ENCODE results near the gene NPNT. TPM values are rescaled to one million over a fixed set of nuclear protein-coding genes. Genes with fewer than 3 reads are reported as not detected.
A peak's percentile ranks its signal among the peaks of the same experiment; 100 is the strongest.

Gene NPNT
- total RNA-seq, 4 donors from 2014 or later = 86.1 to 150 (median 114) TPM

DNA sequence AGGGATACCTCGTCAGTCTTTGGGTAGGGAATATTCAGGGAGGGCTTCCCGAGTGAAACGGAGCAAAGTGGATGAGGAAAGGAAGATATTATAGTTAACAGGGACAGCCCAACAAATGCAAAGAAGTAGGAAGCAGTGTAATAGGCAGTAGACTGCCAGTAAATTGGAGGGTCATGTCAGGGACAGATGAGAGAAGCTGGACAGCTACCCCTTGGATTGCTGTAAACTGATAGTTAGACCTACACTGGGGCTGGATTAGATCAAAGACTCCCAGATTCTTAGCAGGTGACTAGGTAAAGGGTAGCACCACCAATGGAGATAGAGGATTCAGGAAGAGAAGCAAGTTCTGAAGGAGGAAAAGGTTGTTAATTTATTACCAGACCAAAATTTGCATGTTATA is 48.0 kb downstream of the NPNT start:
- 84 to 86% methylated on average over 2 to 3 of the region's 3 CpGs for WGBS, 2 donors (ENCODE audit: low coverage in 1 of 2)
- Histone ChIP-seq H3K27ac (no peak overlapping the region), H3K9me3 (no peaks in the 10 kb centered on the region), H3K4me3 (no peak overlapping the region), H3K4me1 (peaks cover 0 to 18% (median 0%) of the 10 kb centered on the region in 3 donors), H3K36me3 (peaks cover 0 to 54% of the 10 kb centered on the region in 2 donors), H3K27me3 (no peaks in the 10 kb centered on the region)
- ATAC-seq = no peak
- TF ChIP-seq, protein P1, sequence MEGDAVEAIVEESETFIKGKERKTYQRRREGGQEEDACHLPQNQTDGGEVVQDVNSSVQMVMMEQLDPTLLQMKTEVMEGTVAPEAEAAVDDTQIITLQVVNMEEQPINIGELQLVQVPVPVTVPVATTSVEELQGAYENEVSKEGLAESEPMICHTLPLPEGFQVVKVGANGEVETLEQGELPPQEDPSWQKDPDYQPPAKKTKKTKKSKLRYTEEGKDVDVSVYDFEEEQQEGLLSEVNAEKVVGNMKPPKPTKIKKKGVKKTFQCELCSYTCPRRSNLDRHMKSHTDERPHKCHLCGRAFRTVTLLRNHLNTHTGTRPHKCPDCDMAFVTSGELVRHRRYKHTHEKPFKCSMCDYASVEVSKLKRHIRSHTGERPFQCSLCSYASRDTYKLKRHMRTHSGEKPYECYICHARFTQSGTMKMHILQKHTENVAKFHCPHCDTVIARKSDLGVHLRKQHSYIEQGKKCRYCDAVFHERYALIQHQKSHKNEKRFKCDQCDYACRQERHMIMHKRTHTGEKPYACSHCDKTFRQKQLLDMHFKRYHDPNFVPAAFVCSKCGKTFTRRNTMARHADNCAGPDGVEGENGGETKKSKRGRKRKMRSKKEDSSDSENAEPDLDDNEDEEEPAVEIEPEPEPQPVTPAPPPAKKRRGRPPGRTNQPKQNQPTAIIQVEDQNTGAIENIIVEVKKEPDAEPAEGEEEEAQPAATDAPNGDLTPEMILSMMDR (IDR thresholded peaks at IDR 0.05) = no peak
- TF ChIP-seq POLR2A (IDR thresholded peaks at IDR 0.05) = no peak
- no peak for TF ChIP-seq EP300 (IDR thresholded peaks at IDR 0.05)
- no peak for TF ChIP-seq POLR2AphosphoS5 (IDR thresholded peaks at IDR 0.05)

DNA sequence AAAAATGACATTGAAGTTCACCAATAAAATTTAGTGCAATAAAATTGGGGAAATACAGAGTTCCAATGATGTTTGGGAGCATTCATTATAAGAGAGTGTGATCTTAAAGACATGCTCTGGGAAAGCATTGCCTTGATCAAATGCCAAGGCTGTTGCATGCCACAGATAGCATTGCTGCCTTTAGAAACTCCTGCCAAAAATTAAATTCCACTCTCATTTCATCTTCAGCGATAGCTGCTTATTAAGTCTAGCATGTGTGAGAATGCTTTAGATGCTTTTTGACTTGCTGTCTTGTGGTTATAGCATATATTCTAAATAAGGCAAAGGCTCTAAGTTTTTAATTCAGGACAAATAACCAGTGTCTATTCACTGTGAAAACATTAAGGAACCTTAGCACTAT is 49.3 kb downstream of the NPNT start:
- TF ChIP-seq POLR2AphosphoS5 (IDR thresholded peaks at IDR 0.05) = no peak
- TF ChIP-seq, protein P1 (IDR thresholded peaks at IDR 0.05) = no peak
- TF ChIP-seq POLR2A (IDR thresholded peaks at IDR 0.05) = no peak
- no peak for TF ChIP-seq EP300 (IDR thresholded peaks at IDR 0.05)
- no peak for ATAC-seq
- H3K27me3 ChIP-seq = no peaks in the 10 kb centered on the region
- H3K27ac ChIP-seq = peak overlapping the region in 2 of 4 donors; percentile 6 to 16
- H3K36me3 ChIP-seq = peaks cover 0 to 47% of the 10 kb centered on the region in 2 donors
- WGBS, 2 donors (ENCODE audit: low coverage in 1 of 2) = 17 to 22% methylated on average over 1 of the region's 1 CpG
- H3K4me1 ChIP-seq = peaks cover 0 to 18% (median 0%) of the 10 kb centered on the region in 3 donors
- no peak overlapping the region for H3K4me3 ChIP-seq
- H3K9me3 ChIP-seq = no peaks in the 10 kb centered on the region

DNA sequence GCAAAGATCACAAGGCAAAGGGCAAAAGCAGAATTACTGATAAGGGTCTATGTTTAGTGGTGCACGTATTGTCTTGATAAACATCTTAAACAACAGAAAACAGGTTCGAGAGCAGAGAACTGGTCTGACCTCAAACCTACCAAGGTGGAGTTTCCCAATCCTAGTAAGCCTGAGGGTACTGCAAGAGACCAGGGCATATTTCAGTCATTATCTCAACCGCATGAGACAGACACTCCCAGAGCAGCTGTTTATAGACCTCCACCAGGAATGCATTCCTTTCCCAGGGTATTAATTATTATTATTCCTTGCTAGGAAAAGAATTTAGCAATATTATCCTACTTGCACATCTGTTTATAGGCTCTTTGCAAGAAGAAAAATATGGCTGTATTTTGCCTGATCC is 51.5 kb downstream of the NPNT start:
- 86 to 93% methylated on average over 3 of the region's 3 CpGs for WGBS, 2 donors (ENCODE audit: low coverage in 1 of 2)
- TF ChIP-seq EP300 (IDR thresholded peaks at IDR 0.05) (no peak), POLR2AphosphoS5 (IDR thresholded peaks at IDR 0.05) (no peak), POLR2A (IDR thresholded peaks at IDR 0.05) (no peak)
- TF ChIP-seq, protein P1 (IDR thresholded peaks at IDR 0.05) = no peak
- no peak overlapping the region for H3K27ac ChIP-seq
- H3K27me3 ChIP-seq = no peaks in the 10 kb centered on the region
- H3K4me3 ChIP-seq = no peak overlapping the region
- H3K4me1 ChIP-seq = peaks cover 0 to 18% (median 0%) of the 10 kb centered on the region in 3 donors
- H3K9me3 ChIP-seq = no peaks in the 10 kb centered on the region
- peaks cover 0 to 34% of the 10 kb centered on the region in 2 donors for H3K36me3 ChIP-seq
- ATAC-seq = no peak

DNA sequence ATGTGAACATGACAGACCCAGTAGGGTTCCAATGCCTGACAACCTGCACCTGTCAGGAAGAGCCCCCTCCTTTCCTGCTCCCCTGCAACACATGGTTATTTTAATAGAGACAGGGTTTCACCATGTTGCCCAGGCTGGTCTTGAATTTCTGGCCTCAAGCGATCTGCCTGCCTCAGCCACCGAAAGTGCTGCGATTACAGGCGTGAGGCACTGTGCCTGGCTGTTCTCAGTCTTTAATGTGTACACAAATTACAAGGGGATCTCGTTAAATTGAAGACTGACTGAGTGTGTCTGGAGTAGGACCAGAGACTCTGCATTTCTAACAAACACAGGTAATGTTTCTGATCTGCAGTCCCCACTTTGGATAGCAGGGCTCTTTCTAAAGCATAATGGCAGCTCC is 55.4 kb downstream of the NPNT start:
- 50% methylated on average over 1 of the region's 5 CpGs; no CpG with 5 or more reads in 1 of the 2 donors for WGBS, 2 donors (ENCODE audit: low coverage in 1 of 2)
- ATAC-seq = no peak

DNA sequence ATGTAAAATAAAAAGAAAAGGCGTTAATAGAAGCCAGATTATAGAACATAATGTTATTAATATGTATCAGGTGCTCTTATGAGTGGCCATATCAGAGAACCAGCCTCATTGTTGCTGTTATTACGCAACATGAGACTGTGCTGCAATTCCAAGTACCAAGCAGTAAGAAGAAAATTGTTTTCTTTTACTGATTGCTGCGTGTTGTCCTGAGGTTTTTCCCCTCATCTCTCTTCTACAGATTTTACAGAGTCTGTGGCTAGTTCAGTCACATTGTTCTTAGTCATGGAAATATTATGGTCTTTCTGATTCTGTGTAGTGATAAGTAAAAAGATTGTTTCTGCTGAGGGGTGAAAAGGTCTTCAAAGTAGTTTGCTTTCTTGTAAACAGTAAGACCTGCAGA is 55.9 kb downstream of the NPNT start:
- ATAC-seq = no peak
- peaks cover 0 to 25% of the 10 kb centered on the region in 2 donors for H3K36me3 ChIP-seq
- peaks cover 0 to 2% (median 0%) of the 10 kb centered on the region in 3 donors for H3K4me1 ChIP-seq
- 67 to 75% methylated on average over 3 of the region's 3 CpGs for WGBS, 2 donors (ENCODE audit: low coverage in 1 of 2)
- no peaks in the 10 kb centered on the region for H3K9me3 ChIP-seq
- no peaks in the 10 kb centered on the region for H3K27me3 ChIP-seq
- no peak for TF ChIP-seq EP300 (IDR thresholded peaks at IDR 0.05)
- TF ChIP-seq, protein P1 (IDR thresholded peaks at IDR 0.05) = no peak
- H3K27ac ChIP-seq = no peak overlapping the region
- no peak overlapping the region for H3K4me3 ChIP-seq

More for the DNA sequence above, 55.4 kb downstream of the NPNT start:
- Histone ChIP-seq H3K9me3 (no peaks in the 10 kb centered on the region), H3K27ac (no peak overlapping the region), H3K4me1 (no peaks in the 10 kb centered on the region), H3K4me3 (no peak overlapping the region), H3K27me3 (no peaks in the 10 kb centered on the region), H3K36me3 (peaks cover 0 to 26% of the 10 kb centered on the region in 2 donors)
- TF ChIP-seq EP300 (IDR thresholded peaks at IDR 0.05) = no peak
- TF ChIP-seq, protein P1 (IDR thresholded peaks at IDR 0.05) = no peak
- TF ChIP-seq POLR2A (IDR thresholded peaks at IDR 0.05) = no peak
- TF ChIP-seq POLR2AphosphoS5 (IDR thresholded peaks at IDR 0.05) = no peak
